Measurements from ENCODE around the gene ESF1. TPM values are rescaled to one million over a fixed set of nuclear protein-coding genes. Genes with fewer than 3 reads are reported as not detected.

The ESF1 gene
- total RNA-seq, 4 donors from 2014 or later, result 4.7 to 21.9 (median 11.2) TPM

DNA sequence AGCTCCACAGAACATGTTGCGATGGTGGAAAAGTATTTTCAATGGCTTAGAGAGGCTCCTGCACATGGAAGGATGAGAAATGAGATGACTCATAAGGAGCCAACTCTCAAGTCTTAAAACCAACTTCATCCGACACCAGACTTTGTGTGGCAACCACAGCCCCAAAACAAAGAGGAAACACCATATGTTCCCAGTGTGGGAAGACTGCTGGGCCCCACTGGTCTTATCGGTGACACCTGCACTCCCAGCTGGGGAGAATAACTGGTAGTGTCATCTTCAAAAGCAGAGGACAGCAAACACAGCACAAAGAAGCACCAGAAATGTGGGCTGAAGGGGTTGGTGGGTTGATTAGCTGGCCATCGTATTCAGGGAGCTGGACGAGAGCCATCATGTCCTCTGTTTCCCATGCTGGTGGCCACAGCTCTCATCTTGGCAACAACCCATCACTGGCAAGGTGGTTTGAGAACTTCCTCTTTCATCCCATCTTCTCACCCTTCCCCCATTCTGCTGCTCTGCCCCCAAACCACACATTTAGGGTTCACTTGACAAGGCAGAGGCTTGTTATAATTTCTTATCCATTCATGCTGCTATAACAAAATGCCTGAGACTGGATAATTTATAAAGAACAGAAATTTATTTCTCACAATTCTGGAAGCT is 100.0 kb downstream of the ESF1 start:
- Histone ChIP-seq H3K27ac (no peak overlapping the region), H3K9me3 (no peaks in the 10 kb centered on the region), H3K27me3 (no peaks in the 10 kb centered on the region), H3K36me3 (no peaks in the 10 kb centered on the region), H3K4me3 (no peak overlapping the region), H3K4me1 (no peaks in the 10 kb centered on the region)
- intact Hi-C loops (cut with DNase I), result no loop called here
- WGBS, 2 donors, result 55% methylated on average over 5 of the region's 5 CpGs
- no peak for DNase-seq
- TF ChIP-seq, protein P1, sequence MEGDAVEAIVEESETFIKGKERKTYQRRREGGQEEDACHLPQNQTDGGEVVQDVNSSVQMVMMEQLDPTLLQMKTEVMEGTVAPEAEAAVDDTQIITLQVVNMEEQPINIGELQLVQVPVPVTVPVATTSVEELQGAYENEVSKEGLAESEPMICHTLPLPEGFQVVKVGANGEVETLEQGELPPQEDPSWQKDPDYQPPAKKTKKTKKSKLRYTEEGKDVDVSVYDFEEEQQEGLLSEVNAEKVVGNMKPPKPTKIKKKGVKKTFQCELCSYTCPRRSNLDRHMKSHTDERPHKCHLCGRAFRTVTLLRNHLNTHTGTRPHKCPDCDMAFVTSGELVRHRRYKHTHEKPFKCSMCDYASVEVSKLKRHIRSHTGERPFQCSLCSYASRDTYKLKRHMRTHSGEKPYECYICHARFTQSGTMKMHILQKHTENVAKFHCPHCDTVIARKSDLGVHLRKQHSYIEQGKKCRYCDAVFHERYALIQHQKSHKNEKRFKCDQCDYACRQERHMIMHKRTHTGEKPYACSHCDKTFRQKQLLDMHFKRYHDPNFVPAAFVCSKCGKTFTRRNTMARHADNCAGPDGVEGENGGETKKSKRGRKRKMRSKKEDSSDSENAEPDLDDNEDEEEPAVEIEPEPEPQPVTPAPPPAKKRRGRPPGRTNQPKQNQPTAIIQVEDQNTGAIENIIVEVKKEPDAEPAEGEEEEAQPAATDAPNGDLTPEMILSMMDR (IDR thresholded peaks at IDR 0.05), result no peak
- no peak for TF ChIP-seq POLR2A (IDR thresholded peaks at IDR 0.05)

DNA sequence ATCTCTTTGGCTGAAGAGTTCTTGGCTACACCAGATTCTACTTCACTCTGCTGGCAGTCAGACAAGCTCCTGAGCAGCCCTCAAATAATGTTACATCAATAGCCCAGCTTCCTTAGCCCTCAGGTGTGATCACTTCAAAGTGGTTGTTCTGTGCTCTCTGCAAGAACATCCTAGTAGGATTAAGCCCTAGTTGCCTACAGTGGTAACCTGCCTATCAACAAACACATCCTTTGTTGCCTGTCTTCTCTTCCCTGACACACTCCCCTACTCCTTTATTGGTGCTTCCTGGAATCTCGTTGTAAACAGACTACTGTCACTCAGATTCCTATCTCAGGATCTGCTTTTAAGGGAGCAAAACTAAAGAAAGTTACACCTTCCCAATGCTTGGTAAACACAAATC is 100.9 kb downstream of the ESF1 start:
- 17 to 20% methylated on average over 1 of the region's 1 CpG for WGBS, 2 donors
- Histone ChIP-seq H3K4me3 (no peak overlapping the region), H3K27me3 (no peaks in the 10 kb centered on the region), H3K4me1 (no peaks in the 10 kb centered on the region), H3K27ac (no peak overlapping the region), H3K36me3 (no peaks in the 10 kb centered on the region), H3K9me3 (no peaks in the 10 kb centered on the region)
- no peak for DNase-seq
- TF ChIP-seq POLR2A (IDR thresholded peaks at IDR 0.05), result no peak
- TF ChIP-seq, protein P1 (IDR thresholded peaks at IDR 0.05), result no peak
- intact Hi-C loops (cut with DNase I), result no loop called here

DNA sequence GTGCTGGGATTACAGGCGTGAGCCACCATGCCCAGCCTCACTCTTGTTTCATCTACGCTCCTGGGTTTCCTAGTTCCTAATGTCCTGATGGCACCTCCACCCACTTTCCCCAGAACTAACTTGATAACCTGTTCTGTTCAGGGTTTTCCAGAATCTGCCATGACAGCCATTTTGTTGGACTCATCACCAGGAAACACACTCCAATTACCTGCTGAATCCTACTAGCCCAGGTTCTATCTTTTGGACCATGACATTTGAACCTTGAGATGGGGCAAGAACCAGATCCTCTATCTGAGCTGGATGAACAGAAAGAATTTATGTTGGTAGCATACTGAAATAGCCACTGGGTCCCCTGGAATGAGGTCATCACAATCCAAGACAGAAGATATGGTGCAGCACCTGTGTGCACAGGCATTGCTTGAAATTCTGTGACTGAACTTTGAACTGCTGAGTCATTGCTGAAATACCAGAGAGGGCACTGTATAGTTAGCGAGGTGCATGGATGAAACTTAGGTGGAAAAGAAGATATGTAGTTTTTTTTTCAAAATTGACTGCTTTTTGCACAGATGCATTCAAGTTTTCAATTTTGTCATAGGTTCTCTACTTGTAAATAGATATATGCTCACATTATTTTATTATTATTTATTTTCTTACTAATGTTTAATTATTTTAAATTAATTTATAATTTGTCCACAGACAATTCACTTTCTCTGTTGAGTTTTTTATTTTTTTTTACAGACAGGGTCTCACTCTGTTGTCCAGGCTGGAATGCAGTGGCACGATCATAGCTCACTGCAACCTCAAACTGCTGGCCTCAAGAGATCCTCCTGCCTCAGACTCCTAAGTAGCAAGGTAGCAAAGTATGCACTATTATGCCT is 103.2 kb downstream of the ESF1 start:
- TF ChIP-seq, protein P1 (IDR thresholded peaks at IDR 0.05), result no peak
- TF ChIP-seq POLR2A (IDR thresholded peaks at IDR 0.05), result no peak
- H3K4me1 ChIP-seq, result no peaks in the 10 kb centered on the region
- H3K4me3 ChIP-seq, result no peak overlapping the region
- H3K27ac ChIP-seq, result no peak overlapping the region
- no peaks in the 10 kb centered on the region for H3K27me3 ChIP-seq
- 64 to 86% methylated on average over 4 of the region's 4 CpGs for WGBS, 2 donors
- H3K36me3 ChIP-seq, result no peaks in the 10 kb centered on the region
- no peaks in the 10 kb centered on the region for H3K9me3 ChIP-seq
- intact Hi-C loops (cut with DNase I), result no loop called here
- no peak for DNase-seq

DNA sequence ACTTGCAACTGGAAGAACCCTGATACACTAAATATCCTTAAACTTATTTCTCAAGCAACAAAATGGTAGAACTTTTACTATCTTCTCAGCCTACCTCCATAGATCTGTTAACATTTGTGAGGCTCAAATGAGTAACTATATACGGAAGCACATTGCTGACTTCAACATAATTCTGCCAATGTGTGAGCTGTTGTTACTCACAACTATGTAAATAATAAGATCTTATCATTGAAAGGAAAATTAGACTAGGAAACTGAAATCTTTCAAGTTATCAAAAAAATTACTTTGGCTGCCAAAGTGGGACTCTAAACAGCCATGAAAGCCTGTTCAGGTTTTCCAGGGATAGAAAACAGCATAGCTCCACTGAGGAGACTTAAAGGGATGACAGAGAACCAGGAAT is 105.8 kb downstream of the ESF1 start:
- DNase-seq, result no peak

More for the DNA sequence above, 105.8 kb downstream of the ESF1 start:
- H3K4me1 ChIP-seq, result no peaks in the 10 kb centered on the region
- WGBS, 2 donors, result 50 to 63% methylated on average over 1 of the region's 1 CpG
- no peaks in the 10 kb centered on the region for H3K36me3 ChIP-seq
- H3K27ac ChIP-seq, result no peak overlapping the region
- TF ChIP-seq, protein P1 (IDR thresholded peaks at IDR 0.05), result no peak
- no peak for TF ChIP-seq POLR2A (IDR thresholded peaks at IDR 0.05)
- H3K9me3 ChIP-seq, result no peaks in the 10 kb centered on the region
- intact Hi-C loops (cut with DNase I), result no loop called here
- H3K27me3 ChIP-seq, result no peaks in the 10 kb centered on the region
- H3K4me3 ChIP-seq, result no peak overlapping the region

Measured in esophagus squamous epithelium (tissue), 5 donors.